ENCODE results near the gene ENTPD1. TPM values are rescaled to one million over a fixed set of nuclear protein-coding genes. Genes with fewer than 3 reads are reported as not detected.

Gene ENTPD1
- polyA plus RNA-seq, 3 donors from 2014 or later, result 1.8 to 4.3 (median 1.8) TPM

DNA sequence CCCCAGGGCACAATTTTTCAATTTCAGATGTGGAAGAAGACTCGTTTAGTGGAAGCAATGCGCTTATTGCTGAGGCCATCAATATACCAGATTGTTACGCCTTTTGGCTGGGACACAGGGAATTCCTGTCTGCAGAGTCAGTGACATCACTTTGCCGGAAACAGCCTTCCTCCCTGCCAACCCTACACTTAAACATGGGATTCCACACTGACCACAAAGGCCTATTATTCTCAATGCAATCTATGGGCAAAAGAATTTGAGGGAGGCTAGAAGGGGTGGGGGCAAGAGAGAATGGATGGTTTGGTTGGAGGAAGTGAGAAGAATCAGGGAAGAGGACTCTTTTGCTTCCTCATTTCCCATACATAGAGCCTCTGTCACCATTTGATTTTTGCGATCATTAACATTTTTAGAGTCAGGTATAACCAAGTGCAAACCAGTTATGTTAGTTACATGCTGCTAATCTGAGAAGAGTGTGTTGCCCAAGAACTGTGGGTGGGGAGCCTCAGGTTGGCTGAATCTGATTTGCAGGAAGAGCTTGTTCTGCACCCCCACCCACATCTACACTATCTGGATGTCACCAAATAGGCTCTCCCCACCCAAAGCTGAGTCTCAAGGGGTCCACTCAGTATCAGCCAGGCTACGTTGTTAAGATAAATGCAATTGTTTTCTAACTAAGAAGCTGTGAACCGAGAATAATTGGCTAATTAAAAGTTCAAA, 58.2 kb downstream of the ENTPD1 start:
- Mint-ChIP-seq H3K4me3 (no peak overlapping the region), H3K36me3 (no peaks in the 10 kb centered on the region), H3K9me3 (no peaks in the 10 kb centered on the region), H3K4me1 (peaks cover 0 to 5% of the 10 kb centered on the region in 2 donors), H3K27me3 (ENCODE audit: low read depth in 3 of 3) (no peaks in the 10 kb centered on the region), H3K27ac (no peak overlapping the region)
- no peak for DNase-seq

DNA sequence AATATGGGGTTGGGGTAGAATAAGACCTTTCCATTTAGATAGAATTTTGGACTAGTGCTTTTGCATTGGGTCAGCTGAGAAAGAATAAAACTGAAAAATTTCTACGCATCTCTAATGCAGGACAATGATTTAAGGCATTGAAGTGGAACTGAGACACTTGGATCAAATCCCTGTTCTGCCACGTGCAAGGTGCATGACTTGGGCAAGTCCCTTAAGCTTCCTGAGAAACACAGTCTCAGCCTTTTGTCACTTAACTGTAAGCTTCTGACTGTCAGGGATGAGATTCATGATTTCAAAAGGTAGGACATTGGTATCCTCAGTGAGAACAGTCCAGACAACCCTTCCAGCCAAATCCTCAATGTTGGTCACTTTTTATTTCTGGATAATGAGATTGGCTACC, 59.2 kb downstream of the ENTPD1 start:
- DNase-seq, result no peak
- Mint-ChIP-seq H3K4me3 (no peak overlapping the region), H3K27ac (no peak overlapping the region), H3K9me3 (no peaks in the 10 kb centered on the region), H3K27me3 (ENCODE audit: low read depth in 3 of 3) (no peaks in the 10 kb centered on the region), H3K4me1 (peaks cover 0 to 13% of the 10 kb centered on the region in 2 donors), H3K36me3 (no peaks in the 10 kb centered on the region)

DNA sequence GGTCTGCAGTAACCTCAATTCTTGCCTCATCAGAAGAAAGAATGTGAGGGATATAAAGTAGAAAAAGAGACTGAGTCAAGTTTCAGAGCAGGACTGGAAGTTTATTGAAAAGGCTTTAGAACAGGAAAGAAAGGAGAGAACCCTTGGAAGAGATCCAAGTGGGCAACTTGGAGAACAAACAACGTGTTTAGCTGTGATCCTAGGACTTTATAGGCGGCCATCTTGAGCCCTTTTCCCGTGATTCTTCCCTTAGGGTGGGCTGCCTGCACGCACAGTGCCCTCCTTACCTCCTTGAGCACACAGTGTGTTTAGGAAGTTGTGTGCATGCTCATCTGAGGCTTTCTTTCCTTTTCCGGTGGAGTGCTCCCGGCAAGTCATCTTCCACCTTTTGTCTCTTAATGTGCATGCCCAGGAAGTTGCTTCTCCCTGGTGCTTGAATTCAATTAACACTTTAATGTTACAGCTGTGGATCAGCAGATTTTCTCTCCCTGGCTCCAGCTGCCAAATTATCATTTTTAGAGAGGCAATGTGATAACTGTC, 59.8 kb downstream of the ENTPD1 start:
- Mint-ChIP-seq H3K27me3 (ENCODE audit: low read depth in 3 of 3) (no peaks in the 10 kb centered on the region), H3K27ac (no peak overlapping the region), H3K36me3 (no peaks in the 10 kb centered on the region), H3K9me3 (no peaks in the 10 kb centered on the region), H3K4me1 (peaks cover 0 to 20% of the 10 kb centered on the region in 2 donors), H3K4me3 (no peak overlapping the region)
- no peak for DNase-seq

DNA sequence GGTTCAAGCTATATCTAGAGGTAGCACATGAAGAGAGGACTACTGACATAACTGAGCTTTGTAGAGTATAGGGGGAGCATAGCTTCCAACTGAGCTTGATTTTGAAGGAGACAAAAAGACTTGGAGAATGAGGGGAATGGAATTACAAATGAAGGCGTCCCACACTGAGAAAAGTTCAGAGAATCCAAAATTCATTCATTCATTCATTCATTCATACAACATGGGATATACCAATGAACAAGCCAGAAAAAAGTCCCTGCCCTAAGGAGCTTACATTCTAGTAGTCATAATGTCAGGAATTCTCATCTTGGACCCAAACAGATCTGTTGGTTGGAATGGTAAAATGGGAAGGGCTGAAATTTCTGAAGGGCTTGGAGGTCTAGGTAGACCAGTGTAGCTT, 62.0 kb downstream of the ENTPD1 start:
- no peaks in the 10 kb centered on the region for H3K36me3 Mint-ChIP-seq
- H3K4me3 Mint-ChIP-seq, result no peak overlapping the region
- H3K4me1 Mint-ChIP-seq, result peaks cover 1 to 34% of the 10 kb centered on the region in 2 donors
- peak overlapping the region in 1 of 6 donors; percentile 21 for H3K27ac Mint-ChIP-seq
- DNase-seq, result no peak
- H3K27me3 Mint-ChIP-seq (ENCODE audit: low read depth in 3 of 3), result no peaks in the 10 kb centered on the region
- H3K9me3 Mint-ChIP-seq, result no peaks in the 10 kb centered on the region

DNA sequence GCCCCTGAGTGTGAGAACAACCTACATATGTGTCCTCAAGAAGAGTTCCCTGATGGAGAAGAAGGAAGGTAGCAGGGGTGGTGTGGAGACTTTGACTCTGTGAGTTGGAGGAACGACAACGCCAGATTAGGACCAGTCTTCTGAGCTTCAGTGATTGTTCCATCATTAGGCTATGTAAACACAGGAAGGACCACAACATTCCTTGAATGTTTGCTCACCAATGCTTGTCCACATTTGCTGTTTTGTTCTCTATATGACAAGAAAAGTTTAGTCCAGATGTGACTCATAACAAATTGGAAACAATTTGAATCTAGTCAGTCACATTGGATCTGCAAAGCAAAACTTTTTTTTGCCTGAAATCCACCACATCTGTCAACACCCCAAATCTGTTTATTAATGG, 62.7 kb downstream of the ENTPD1 start:
- H3K4me1 Mint-ChIP-seq, result peaks cover 1 to 37% of the 10 kb centered on the region in 2 donors
- no peak overlapping the region for H3K4me3 Mint-ChIP-seq
- no peaks in the 10 kb centered on the region for H3K9me3 Mint-ChIP-seq
- H3K36me3 Mint-ChIP-seq, result no peaks in the 10 kb centered on the region
- no peak for DNase-seq
- H3K27me3 Mint-ChIP-seq (ENCODE audit: low read depth in 3 of 3), result no peaks in the 10 kb centered on the region
- no peak overlapping the region for H3K27ac Mint-ChIP-seq

DNA sequence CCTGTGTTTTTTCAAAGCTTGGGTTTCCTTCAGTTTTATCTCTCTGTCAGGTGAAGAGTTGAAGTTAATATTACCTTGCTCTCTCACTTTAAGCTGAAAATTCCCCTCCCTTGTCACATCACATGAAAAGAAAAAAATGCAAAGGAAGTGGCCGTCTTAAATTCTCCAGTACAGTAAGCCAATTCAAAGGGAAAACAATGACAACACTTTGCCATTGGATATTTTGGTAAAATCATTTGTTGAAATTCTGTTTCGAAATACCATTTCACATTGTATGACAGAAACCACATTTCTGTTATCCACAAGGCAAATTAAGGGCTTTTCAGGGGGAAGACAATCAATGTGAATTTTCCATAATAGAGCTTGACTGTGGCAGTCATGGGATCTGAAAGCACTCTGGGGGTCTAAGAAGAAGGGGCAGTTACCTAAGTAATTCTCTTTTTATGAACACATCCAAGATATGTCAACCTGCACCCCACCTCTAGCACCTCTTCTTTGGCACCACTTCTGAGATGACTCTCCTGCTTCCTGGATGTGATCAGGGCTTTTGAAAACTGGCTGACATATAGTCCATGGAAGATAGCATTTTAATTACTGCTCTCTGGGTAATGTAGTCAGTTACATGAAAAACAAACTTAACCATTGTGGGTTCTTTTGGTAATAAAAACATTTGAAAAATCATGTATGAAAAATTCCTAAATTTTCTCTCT, 63.8 kb downstream of the ENTPD1 start:
- H3K9me3 Mint-ChIP-seq, result no peaks in the 10 kb centered on the region

DNA sequence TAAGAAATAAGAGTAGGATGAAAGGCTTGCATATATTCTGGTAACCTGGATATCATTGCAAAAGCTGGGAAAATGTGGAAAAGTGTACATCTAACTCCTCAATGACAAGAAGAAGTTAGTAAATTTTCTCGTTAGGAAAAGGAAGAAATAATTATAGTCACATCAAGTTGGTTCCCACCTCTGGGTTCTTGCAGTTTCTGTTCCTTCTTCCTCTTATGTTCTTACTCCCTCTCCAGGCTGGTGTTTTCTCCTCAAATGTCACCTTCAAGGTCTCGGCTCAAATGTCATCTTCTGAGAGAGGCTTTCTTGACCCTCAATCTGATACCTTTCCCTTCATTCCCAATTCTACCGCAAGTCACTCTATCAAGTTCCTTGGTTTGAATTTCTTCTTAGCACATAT, 64.4 kb downstream of the ENTPD1 start:
- Mint-ChIP-seq H3K4me1 (peaks cover 1 to 37% of the 10 kb centered on the region in 2 donors), H3K4me3 (no peak overlapping the region), H3K27ac (peak overlapping the region in 1 of 6 donors; percentile 64), H3K27me3 (ENCODE audit: low read depth in 3 of 3) (no peaks in the 10 kb centered on the region), H3K36me3 (no peaks in the 10 kb centered on the region), H3K9me3 (no peaks in the 10 kb centered on the region)
- DNase-seq, result no peak

More for the DNA sequence above, 63.8 kb downstream of the ENTPD1 start:
- Mint-ChIP-seq H3K4me1 (peaks cover 1 to 37% of the 10 kb centered on the region in 2 donors), H3K27me3 (ENCODE audit: low read depth in 3 of 3) (no peaks in the 10 kb centered on the region), H3K27ac (peak overlapping the region in 2 of 6 donors; percentile 4 to 59), H3K4me3 (no peak overlapping the region), H3K36me3 (no peaks in the 10 kb centered on the region)
- DNase-seq, result no peak

DNA sequence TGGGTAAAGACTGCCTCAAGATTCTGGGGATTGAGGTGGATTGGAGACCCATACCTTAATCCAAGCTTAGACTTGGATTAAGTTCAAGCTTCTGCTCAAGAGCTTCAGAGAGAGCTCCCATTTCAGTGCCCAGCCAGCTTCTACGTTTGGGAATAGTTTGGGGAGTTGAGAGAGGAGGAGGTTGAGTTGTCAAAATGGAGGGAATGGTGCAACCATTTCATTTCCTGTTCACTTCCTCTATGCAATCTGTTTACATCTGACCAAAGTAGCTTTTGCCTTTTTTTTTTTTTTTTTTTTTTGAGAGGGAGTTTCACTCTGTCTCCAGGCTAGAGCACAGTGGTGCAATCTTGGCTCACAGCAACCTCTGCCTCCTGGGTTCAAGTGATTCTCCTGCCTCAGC, 65.8 kb downstream of the ENTPD1 start:
- no peaks in the 10 kb centered on the region for H3K36me3 Mint-ChIP-seq
- no peaks in the 10 kb centered on the region for H3K27me3 Mint-ChIP-seq (ENCODE audit: low read depth in 3 of 3)
- no peaks in the 10 kb centered on the region for H3K9me3 Mint-ChIP-seq
- peaks cover 1 to 37% of the 10 kb centered on the region in 2 donors for H3K4me1 Mint-ChIP-seq
- H3K4me3 Mint-ChIP-seq, result peak overlapping the region in 1 of 5 donors; percentile 34
- peak overlapping the region in 1 of 6 donors; percentile 88 for H3K27ac Mint-ChIP-seq
- peak in 1 of 3 donors; percentile 28 for DNase-seq

GRCh38 chr10:95830044-95830443, 74.1 kb downstream of the ENTPD1 start:
- H3K27ac Mint-ChIP-seq, result peak overlapping the region in 5 of 6 donors; percentile 10 to 97 (median 42)
- no peaks in the 10 kb centered on the region for H3K9me3 Mint-ChIP-seq
- peaks cover 28 to 45% of the 10 kb centered on the region in 2 donors for H3K4me1 Mint-ChIP-seq
- H3K4me3 Mint-ChIP-seq, result no peak overlapping the region
- H3K36me3 Mint-ChIP-seq, result peaks cover 0 to 3% (median 0%) of the 10 kb centered on the region in 3 donors
- DNase-seq, result no peak
- peaks cover 0 to 4% (median 2%) of the 10 kb centered on the region in 3 donors for H3K27me3 Mint-ChIP-seq (ENCODE audit: low read depth in 3 of 3)

- Mint-ChIP-seq H3K9me3 (no peaks in the 10 kb centered on the region), H3K27ac (peak overlapping the region; percentile 86 to 97 (median 92)), H3K4me1 (peaks cover 38 to 55% of the 10 kb centered on the region in 2 donors), H3K4me3 (no peak overlapping the region), H3K27me3 (ENCODE audit: low read depth in 3 of 3) (peaks cover 0 to 4% (median 2%) of the 10 kb centered on the region in 3 donors), H3K36me3 (peaks cover 0 to 3% (median 0%) of the 10 kb centered on the region in 3 donors)
- DNase-seq, result no peak
Measured at GRCh38 chr10:95831076-95831475, 75.1 kb downstream of the ENTPD1 start.

GRCh38 chr10:95831515-95831914, 75.6 kb downstream of the ENTPD1 start:
- H3K36me3 Mint-ChIP-seq, result peaks cover 0 to 3% (median 0%) of the 10 kb centered on the region in 3 donors
- H3K9me3 Mint-ChIP-seq, result no peaks in the 10 kb centered on the region
- peaks cover 38 to 57% of the 10 kb centered on the region in 2 donors for H3K4me1 Mint-ChIP-seq
- no peak for DNase-seq
- peak overlapping the region; percentile 86 to 97 (median 92) for H3K27ac Mint-ChIP-seq
- H3K4me3 Mint-ChIP-seq, result peak overlapping the region in 3 of 5 donors; percentile 38 to 53 (median 47)
- peaks cover 0 to 4% (median 2%) of the 10 kb centered on the region in 3 donors for H3K27me3 Mint-ChIP-seq (ENCODE audit: low read depth in 3 of 3)

DNA sequence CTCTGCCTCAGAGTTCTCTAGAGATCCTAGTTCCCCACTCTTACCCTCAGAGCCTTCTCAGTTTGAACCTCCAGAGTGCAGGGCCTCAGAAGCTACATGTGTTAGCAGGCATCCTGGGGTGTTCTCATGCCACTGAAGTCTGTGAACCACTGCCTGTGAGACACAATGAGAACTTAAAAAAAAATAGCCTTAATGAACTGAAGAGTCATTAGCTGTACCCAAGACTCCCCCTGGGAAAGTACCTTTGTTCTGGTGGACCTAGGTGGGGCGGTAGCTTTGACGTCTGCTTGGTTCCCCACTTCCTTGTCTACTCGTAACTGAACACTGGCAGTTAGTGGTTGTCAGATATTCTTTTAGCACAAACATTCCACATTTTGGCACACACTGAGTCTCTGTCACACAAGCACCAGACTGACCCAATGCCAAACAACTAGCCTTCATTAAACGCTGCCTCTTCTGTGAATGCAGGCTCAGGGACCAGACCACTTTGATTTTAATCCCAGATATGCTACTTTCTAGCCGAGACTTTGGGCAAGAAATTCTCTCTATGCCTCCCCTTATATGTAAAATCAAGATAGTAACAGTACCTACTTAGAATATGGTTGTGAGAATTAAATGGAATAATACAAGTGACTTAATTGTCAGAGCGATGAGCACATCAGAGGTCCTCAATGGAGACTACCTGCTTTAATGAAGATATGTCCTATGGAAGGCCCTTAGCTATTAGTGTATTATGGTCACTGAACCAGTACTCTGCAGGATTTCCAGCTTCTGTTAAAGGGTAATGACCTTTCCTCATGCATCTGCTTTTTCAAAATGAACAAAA, 76.5 kb downstream of the ENTPD1 start:
- DNase-seq, result peak; percentile 81 to 84 (median 82)
- H3K27ac Mint-ChIP-seq, result peak overlapping the region; percentile 86 to 97 (median 92)
- peaks cover 0 to 3% (median 0%) of the 10 kb centered on the region in 3 donors for H3K36me3 Mint-ChIP-seq
- no peaks in the 10 kb centered on the region for H3K9me3 Mint-ChIP-seq
- peak overlapping the region; percentile 9 to 54 (median 36) for H3K4me3 Mint-ChIP-seq
- peaks cover 0 to 5% (median 2%) of the 10 kb centered on the region in 3 donors for H3K27me3 Mint-ChIP-seq (ENCODE audit: low read depth in 3 of 3)
- H3K4me1 Mint-ChIP-seq, result peaks cover 38 to 58% of the 10 kb centered on the region in 2 donors

- no peak for DNase-seq
- peak overlapping the region; percentile 86 to 97 (median 92) for H3K27ac Mint-ChIP-seq
- no peak overlapping the region for H3K4me3 Mint-ChIP-seq
- H3K36me3 Mint-ChIP-seq, result peaks cover 0 to 3% (median 0%) of the 10 kb centered on the region in 3 donors
- H3K27me3 Mint-ChIP-seq (ENCODE audit: low read depth in 3 of 3), result peaks cover 0 to 5% (median 2%) of the 10 kb centered on the region in 3 donors
- no peaks in the 10 kb centered on the region for H3K9me3 Mint-ChIP-seq
- H3K4me1 Mint-ChIP-seq, result peaks cover 38 to 65% of the 10 kb centered on the region in 2 donors
Measured at GRCh38 chr10:95833042-95833610, 77.2 kb downstream of the ENTPD1 start.

All from immature natural killer cell (primary cell).